T-helper 1 cell treated with Interleukin-12 subunit alpha and Interleukin-12 subunit beta and Interleukin-4 antibody, amounts not matched to agents 30 μg/mL and 1 μg/mL, for 36 hours (primary cell): ENCODE measurements around the gene ELP5.

Experiments
- H3K27ac Mint-ChIP-seq: one replicate; pipeline ENCODE4 v1.8.0; 2021; ENCODE audit warnings: mild to moderate bottlenecking, mixed read lengths
- H3K27me3 Mint-ChIP-seq: one replicate; pipeline ENCODE4 v1.8.0; 2021; ENCODE audit warnings: low read depth, mixed read lengths
- H3K36me3 Mint-ChIP-seq: one replicate; pipeline ENCODE4 v1.8.0; 2021; ENCODE audit warnings: low read depth, mixed read lengths
- H3K4me1 Mint-ChIP-seq: one replicate; pipeline ENCODE4 v1.8.0; 2021; ENCODE audit warnings: low read depth, mixed read lengths
- H3K4me3 Mint-ChIP-seq: one replicate; pipeline ENCODE4 v1.8.0; 2021; ENCODE audit warnings: mild to moderate bottlenecking, moderate library complexity, mixed read lengths
- H3K9me3 Mint-ChIP-seq: one replicate; pipeline ENCODE4 v1.8.0; 2021; ENCODE audit warnings: mixed read lengths

ELP5 gene

DNA sequence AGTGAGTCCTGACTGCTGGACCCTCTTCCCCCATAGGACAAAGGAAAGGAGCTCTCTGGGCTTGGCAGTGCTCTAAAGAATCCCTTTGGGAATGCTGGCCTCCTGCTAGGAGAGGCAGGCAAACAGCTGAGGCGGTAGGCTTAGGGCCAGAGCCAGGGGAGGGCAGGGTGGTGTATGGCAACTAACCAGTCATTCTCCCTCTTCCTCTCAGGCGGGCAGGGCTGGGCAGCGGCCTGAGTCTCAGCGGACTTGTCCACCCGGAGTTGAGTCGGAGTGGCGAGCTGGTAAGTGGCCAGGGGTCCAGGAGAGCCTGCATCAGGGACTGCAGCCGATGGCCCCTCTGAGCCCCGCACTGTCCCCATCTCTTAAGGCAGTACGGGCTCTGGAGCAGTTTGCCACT is 27.9 kb upstream of the ELP5 start:
- Mint-ChIP-seq H3K27ac (no peak overlapping the region), H3K36me3 (peaks cover 23% of the 10 kb centered on the region), H3K4me3 (no peak overlapping the region), H3K27me3 (no peaks in the 10 kb centered on the region), H3K4me1 (peaks cover 24% of the 10 kb centered on the region), H3K9me3 (no peaks in the 10 kb centered on the region)

DNA sequence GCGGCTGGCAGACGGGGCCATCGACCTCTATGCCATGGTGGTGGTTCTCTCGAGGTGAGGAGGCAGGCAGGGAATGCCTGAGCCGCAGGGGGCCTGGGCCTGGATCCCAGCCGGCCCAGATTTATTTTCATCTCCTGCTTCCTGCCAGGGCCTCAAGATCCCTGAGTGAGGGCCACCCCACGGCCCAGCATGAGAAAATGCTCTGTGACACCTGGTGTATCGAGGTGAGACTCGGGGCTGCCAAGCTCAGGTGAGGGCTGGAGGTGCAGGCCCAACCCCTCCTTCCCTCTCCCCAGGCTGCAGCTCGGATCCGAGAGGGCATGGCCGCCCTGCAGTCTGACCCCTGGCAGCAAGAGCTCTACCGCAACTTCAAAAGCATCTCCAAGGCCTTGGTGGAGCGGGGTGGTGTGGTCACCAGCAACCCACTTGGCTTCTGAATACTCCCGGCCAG is 27.3 kb upstream of the ELP5 start:
- Mint-ChIP-seq H3K27me3 (no peaks in the 10 kb centered on the region), H3K4me1 (peaks cover 20% of the 10 kb centered on the region), H3K4me3 (no peak overlapping the region), H3K9me3 (no peaks in the 10 kb centered on the region), H3K36me3 (peaks cover 26% of the 10 kb centered on the region), H3K27ac (no peak overlapping the region)

DNA sequence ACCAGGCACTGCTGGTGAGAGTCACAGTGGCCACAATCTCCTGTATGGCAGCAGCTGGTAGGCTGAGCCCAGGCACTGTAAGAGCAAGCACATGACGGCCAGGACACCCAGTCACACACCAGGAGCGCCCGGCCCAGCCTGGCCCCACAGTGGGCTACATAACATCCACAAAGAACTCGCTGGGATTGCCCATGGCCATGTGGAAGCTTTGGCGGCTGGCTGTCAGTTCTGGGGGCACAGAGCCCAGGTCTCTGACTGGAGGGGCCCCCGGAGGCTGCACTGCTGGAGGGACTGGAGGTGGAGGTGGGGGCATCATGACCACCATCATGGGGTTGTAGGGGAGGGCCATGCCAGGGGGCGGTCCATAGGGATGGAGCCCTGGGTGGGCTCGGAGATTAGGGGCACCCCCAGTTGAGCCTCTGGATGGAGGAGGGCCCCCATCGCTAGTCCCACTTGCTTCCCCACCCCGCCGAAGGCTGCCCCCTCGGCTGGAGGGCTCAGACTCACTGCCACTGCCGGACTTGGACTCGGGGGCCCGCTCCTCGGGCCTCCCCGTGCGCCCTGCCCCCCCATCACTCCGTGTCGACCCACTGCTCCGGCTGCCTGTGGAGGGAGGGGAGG is 26.2 kb upstream of the ELP5 start:
- no peak overlapping the region for H3K27ac Mint-ChIP-seq
- no peaks in the 10 kb centered on the region for H3K27me3 Mint-ChIP-seq
- H3K4me1 Mint-ChIP-seq, result peaks cover 13% of the 10 kb centered on the region
- H3K4me3 Mint-ChIP-seq, result no peak overlapping the region
- H3K36me3 Mint-ChIP-seq, result peaks cover 25% of the 10 kb centered on the region
- H3K9me3 Mint-ChIP-seq, result no peaks in the 10 kb centered on the region

DNA sequence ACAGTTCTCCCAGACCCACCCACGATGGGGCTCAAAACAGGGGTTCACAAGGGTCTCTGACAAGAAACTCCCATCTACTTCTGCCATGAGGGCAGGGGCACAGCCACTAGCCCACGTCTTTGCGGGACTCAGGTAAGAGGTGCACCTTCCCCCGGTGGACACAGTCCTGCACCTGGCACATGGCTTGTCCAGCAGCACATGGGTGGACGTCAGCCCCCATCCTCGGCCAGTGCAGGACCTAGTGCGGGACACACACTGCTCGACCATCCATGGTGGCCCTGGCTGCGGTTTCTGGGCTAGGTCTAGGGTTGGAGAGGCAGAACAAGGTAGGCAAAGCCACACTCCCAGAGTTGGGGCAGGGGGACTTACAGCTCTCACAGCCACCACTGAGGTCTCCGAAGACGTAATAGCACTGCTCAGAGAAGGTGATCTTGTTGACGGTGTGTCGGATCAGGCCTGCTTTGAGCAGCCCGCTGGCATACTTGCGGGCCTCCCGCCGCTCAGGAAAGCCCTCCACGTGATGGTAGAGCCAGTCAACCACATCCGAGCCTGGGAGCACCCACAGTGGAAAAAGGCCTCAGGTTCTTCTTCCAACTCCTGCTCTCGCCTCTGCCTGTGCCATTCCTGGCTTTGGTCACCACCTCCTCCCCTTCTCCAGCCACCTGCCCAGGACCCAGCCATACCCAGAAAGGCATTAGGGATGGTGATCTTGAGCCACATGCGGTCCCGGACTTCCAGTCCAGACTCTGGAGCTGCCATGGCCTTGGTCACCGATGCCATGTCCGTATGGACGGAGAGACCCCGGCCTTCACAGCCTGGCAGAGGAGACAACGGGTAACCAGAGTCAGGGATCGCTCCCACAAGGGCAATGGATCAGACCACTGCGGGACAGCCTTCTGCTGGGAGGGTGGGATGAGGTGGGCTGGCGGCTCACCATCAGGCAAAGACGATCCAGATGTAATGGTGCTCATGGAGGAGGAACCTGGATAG is 25.0 kb upstream of the ELP5 start:
- no peak overlapping the region for H3K27ac Mint-ChIP-seq
- peaks cover 24% of the 10 kb centered on the region for H3K36me3 Mint-ChIP-seq
- no peaks in the 10 kb centered on the region for H3K9me3 Mint-ChIP-seq

DNA sequence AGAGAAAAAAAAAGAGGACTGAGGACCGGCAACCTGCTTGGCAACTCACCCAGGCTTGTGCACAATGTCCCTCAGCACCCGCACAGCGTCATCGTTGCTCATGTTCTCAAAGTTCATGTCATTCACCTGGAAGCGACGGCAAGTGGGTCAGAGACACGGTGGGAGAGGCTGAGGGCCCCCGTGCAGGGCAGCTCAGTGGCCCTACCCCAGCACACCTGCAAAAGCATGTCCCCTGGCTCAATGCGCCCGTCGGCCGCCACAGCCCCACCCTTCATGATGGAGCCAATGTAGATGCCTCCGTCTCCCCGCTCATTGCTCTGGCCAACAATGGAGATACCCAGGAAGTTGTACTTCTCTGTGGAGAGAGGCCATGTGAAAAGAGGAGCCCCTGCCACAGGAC is 23.1 kb upstream of the ELP5 start:
- Mint-ChIP-seq H3K36me3 (peaks cover 19% of the 10 kb centered on the region), H3K9me3 (no peaks in the 10 kb centered on the region), H3K4me3 (no peak overlapping the region), H3K27ac (no peak overlapping the region), H3K27me3 (no peaks in the 10 kb centered on the region), H3K4me1 (peaks cover 25% of the 10 kb centered on the region)

More for the DNA sequence above, 25.0 kb upstream of the ELP5 start:
- Mint-ChIP-seq H3K27me3 (no peaks in the 10 kb centered on the region), H3K4me3 (no peak overlapping the region), H3K4me1 (peaks cover 12% of the 10 kb centered on the region)

DNA sequence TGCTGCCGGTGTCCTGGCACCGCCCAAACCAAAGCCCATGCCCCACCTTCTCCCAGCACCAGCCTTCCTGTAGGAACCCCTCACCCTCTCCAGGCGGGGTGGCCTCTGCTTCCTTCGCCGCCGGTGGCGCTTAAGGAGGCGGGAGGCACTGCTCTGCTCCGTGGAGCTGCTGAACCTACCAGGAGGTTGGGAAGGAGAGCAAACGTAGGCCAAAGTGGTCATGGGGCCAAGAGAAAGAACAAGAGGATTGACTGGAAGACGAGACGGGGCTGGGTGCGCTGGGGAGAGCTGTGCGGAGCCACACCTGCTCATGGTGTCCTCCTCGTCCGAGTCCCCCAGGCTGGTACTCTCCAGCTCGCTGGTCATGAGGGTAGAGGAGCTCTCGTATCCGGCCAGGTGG is 22.5 kb upstream of the ELP5 start:
- H3K27ac Mint-ChIP-seq, result no peak overlapping the region
- H3K4me3 Mint-ChIP-seq, result no peak overlapping the region

DNA sequence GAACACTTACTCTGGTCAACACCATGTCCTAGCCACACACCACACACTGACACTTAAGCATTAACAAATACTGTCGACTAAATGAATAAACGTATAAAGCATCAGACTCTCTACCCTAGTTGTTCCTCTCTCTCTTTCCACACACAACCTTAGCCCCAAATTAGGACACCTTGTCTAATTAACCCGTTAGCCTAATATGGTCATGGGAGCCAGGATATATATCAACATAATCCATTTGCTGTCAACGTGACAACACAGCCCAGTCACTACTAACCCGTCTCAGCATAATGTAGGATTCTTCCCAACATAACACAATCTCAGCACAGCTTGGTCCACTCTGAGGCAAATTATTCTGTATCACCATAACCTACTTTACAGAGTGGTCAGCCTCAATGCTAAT is 19.9 kb upstream of the ELP5 start:
- no peaks in the 10 kb centered on the region for H3K9me3 Mint-ChIP-seq
- H3K4me1 Mint-ChIP-seq, result peaks cover 46% of the 10 kb centered on the region
- peak overlapping the region; percentile 4 for H3K4me3 Mint-ChIP-seq
- no peak overlapping the region for H3K27ac Mint-ChIP-seq
- H3K27me3 Mint-ChIP-seq, result no peaks in the 10 kb centered on the region
- H3K36me3 Mint-ChIP-seq, result peaks cover 36% of the 10 kb centered on the region

More for the DNA sequence above, 22.5 kb upstream of the ELP5 start:
- Mint-ChIP-seq H3K9me3 (no peaks in the 10 kb centered on the region), H3K36me3 (peaks cover 19% of the 10 kb centered on the region), H3K4me1 (peaks cover 27% of the 10 kb centered on the region), H3K27me3 (no peaks in the 10 kb centered on the region)

DNA sequence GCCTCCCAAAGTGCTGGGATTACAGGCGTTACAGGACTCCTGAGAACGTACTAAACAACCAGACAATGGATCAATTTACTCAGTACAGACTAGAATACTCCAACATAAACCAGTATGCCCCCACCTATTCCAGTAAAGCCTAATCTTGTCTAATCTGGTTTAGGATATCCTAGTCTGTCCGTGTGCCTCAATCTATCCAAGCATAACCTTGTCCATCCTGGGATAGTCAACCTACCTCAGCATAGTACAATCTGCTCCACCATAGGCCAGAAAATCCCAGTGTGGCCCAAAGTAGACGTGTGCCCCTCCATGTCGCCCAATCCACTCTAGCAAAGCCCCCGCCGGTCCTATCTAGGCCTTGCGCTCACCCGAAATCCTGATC is 18.3 kb upstream of the ELP5 start:
- H3K4me1 Mint-ChIP-seq, result peaks cover 47% of the 10 kb centered on the region
- no peaks in the 10 kb centered on the region for H3K27me3 Mint-ChIP-seq
- H3K27ac Mint-ChIP-seq, result peak overlapping the region; percentile 92
- peak overlapping the region; percentile 93 for H3K4me3 Mint-ChIP-seq
- H3K36me3 Mint-ChIP-seq, result peaks cover 36% of the 10 kb centered on the region
- H3K9me3 Mint-ChIP-seq, result no peaks in the 10 kb centered on the region

DNA sequence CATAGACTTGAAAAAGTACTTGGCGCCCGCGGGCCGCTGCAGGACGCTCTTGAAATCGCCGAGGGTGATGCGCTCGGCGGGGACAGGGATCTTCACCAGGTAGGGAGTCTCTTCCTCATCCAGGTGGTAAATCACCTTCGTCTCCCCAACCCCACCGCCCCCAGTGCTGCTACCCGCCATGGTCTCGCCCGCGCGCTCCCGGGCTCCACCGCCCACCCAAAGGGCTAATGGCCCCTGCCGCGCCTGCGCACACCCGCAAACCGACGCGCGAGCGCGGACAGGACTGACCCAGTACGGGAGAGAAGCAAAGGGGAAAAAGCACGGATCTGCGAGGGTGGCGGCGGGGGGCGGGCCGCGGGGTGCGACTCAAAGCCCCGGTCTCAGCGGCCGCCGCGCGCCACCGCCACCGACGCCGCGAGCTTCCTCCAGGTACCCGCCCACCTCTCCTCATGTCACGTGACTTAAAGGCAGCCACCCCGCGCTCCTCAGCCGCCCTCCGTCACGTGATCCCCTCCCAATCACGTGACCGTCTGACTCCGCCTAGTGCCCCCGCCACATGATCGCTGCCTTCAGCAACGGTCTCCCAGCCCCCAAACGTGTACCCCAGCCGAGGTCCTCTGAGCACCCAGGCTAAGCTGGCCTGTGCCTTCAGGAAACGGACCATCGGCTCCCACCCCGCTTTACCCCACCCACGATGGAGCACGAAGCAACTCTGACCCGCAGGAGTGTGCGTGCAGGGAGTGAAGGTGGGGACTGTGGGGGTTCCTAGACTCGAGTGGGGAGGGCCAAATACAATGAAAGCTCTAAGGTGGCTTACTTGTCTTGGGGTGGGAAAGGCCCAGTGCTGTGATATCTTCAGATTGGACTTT is 17.7 kb upstream of the ELP5 start, which contains the start of gene DVL2:
Gene DVL2 (minus strand): TSS at position 435 of the 869 bp plus-strand sequence. CDS start 255 bp downstream, at position 180.
- Mint-ChIP-seq H3K9me3 (no peaks in the 10 kb centered on the region), H3K27me3 (no peaks in the 10 kb centered on the region), H3K4me1 (peaks cover 46% of the 10 kb centered on the region), H3K27ac (peak within 1 kb of the TSS; percentile 92), H3K4me3 (peak within 1 kb of the TSS; percentile 93), H3K36me3 (peaks cover 32% of the 10 kb centered on the region)

DNA sequence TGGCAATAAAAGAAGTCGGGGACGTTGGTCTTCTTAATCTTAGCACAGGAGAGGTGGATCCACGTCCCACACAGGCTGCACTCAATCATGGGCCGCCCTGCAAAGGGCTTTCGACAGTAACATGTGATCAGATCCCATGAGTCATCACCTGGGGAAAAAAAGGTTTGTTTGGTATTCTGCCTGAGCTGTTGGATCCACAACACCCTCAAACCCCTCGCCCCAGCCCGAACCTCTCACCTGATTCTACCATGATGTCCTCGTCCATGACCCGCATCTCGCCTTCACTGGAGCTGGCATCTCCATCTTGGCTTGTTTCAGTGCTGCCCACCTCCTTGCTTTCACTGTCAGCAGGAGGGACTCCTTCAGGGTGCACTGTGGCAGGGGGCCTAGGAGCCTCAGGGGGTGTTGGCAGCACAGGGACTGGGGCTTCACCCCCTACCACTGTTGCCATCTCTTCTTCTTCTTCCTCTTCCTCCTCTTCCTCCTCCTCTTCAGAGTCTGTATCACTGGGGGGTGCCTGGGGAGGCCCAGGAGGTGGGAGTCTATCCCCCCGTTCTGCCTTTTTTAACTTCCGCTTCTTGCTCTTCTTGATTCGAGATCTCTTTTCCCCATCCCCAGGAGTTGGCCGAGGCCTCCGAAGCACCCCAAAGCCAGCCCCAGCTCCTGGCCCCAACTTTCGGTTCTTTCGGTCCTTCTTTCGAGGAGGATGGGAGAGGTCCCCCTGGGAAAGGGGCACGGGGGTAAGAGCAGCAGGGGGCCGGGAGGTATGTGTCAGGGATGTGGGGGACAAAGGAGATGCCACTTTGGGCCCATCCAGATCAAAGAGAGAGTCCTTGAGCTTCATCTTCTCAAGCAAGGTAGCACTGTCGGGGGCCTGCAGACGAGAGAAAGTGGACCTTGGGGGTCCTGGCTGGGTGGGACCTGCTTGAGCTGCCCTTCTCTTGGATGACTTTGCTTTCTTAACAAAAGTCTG is 16.0 kb upstream of the ELP5 start:
- Mint-ChIP-seq H3K4me3 (peak overlapping the region; percentile 61), H3K4me1 (peaks cover 60% of the 10 kb centered on the region), H3K9me3 (no peaks in the 10 kb centered on the region), H3K27me3 (no peaks in the 10 kb centered on the region), H3K36me3 (peaks cover 36% of the 10 kb centered on the region), H3K27ac (peak overlapping the region; percentile 67)

DNA sequence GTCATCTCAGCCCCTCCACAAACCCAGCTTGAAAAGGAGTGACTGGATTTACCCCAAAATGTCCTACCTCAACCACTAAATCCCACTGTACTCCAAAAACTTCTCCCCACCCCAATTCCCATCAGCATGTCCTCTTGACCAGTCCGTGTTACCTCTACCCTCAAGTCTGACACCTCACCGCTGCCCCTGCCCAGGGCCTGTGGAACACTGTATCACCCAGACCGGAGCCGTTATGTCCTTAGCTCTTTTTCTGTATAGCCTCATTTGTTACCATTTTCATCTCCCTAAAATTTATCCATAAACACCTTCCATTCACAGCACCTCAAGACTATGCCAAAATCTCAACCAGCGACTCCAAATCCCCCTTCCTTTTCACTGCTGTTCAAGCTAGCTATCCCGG is 15.2 kb upstream of the ELP5 start:
- no peaks in the 10 kb centered on the region for H3K27me3 Mint-ChIP-seq
- peak overlapping the region; percentile 92 for H3K4me3 Mint-ChIP-seq
- H3K9me3 Mint-ChIP-seq, result no peaks in the 10 kb centered on the region
- H3K36me3 Mint-ChIP-seq, result peaks cover 44% of the 10 kb centered on the region
- H3K4me1 Mint-ChIP-seq, result peaks cover 67% of the 10 kb centered on the region
- peak overlapping the region; percentile 96 for H3K27ac Mint-ChIP-seq

DNA sequence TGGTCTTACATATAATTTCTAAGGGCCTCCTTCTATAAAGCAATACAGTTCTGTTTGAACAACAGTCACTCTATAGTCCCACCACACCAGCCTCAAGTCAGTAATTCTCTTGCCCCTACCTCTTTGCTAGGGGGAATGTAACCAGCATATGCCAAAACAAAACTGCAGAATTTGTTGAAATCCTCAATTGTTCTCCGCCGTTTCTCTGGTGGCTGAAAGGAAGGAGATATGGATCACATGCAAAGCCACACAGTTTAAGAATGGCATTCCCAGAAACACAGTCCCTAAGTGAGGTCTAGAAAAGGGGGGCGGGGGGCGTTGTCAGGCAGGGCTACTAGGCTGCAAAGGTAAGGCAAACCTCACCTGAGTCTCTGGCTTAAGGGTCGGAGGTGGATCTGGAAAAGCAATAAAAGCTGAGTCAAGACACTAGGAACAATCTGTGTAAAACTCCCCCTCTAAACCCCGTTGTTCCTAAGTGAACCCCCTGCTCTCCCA is 14.7 kb upstream of the ELP5 start:
- peak overlapping the region; percentile 96 for H3K27ac Mint-ChIP-seq

DNA sequence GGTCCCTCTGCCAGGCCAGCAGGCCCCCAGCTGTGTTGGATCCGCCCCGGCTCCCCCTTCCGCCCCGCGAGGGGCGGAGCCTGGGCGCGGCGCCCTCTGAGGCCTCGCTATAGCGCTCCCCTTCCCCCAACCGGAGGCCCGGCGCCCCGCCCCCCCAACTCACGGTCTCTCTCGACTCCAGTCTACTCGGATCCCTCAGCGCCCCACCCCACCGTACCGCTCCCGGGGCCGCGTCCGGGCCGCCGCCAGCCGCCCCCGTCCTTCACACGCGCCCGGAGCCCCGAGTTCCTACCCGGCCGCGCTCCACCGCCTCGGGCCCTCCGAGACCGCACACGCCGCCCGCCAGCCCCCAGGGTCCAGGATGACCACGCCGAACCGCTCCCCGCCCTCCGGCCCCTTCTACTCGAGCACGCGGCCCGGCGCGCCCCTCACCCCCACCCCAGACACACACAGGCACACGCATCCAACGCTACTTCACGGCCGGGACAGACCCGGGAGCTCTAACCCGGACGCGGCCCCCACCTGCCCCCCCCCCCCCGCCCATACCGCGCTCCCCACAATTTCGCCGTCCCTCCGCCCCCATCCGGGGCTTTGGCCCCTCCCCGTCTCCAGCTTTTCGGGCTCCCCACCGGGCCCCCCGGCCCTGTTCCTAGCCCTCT is 14.1 kb upstream of the ELP5 start:
- Mint-ChIP-seq H3K27ac (peak overlapping the region; percentile 96), H3K4me1 (peaks cover 63% of the 10 kb centered on the region), H3K36me3 (peaks cover 50% of the 10 kb centered on the region), H3K4me3 (peak overlapping the region; percentile 92), H3K27me3 (no peaks in the 10 kb centered on the region), H3K9me3 (no peaks in the 10 kb centered on the region)

More for the DNA sequence above, 14.7 kb upstream of the ELP5 start:
- H3K4me1 Mint-ChIP-seq, result peaks cover 66% of the 10 kb centered on the region
- peak overlapping the region; percentile 92 for H3K4me3 Mint-ChIP-seq
- H3K27me3 Mint-ChIP-seq, result no peaks in the 10 kb centered on the region
- no peaks in the 10 kb centered on the region for H3K9me3 Mint-ChIP-seq
- H3K36me3 Mint-ChIP-seq, result peaks cover 48% of the 10 kb centered on the region
